DMS53 (cell line): ENCODE results near the gene HJV.
A peak's percentile ranks its signal among the peaks of the same experiment; 100 is the strongest.
"Not testable (repeated sequence)": the region's sequence is repeated elsewhere in the genome, so short reads cannot be mapped to it uniquely, and the experiment has no call there.

ENCODE experiments used
- DNase-seq: peaks from one replicate; lab custom pipeline; 2025; lab: John Stamatoyannopoulos, UW

Gene HJV

GRCh38 chr1:146021622-146022402, at the start of gene HJV:
Gene HJV, minus strand, starts transcription at chr1:146021735. Its CDS starts 1,504 bp downstream, at chr1:146020231.
- DNase-seq, result no peak

GRCh38 chr1:146059148-146059547, 37.6 kb upstream of the HJV start:
- not testable (repeated sequence) for DNase-seq

- DNase-seq, result peak; percentile 97
These were observed 30.5 kb upstream of the HJV start for GRCh38 chr1:146051852-146052676.

GRCh38 chr1:146051452-146051851, 29.9 kb upstream of the HJV start:
- no peak for DNase-seq

- DNase-seq, result not testable (repeated sequence)
These were observed 29.1 kb upstream of the HJV start for GRCh38 chr1:146050652-146050963.

GRCh38 chr1:146049866-146050651, 28.5 kb upstream of the HJV start:
- DNase-seq, result peak; percentile 42

GRCh38 chr1:146049436-146049835, 27.9 kb upstream of the HJV start:
- DNase-seq, result no peak

GRCh38 chr1:146048514-146049115, 27.1 kb upstream of the HJV start:
- DNase-seq, result not testable (repeated sequence)

GRCh38 chr1:146046664-146047063, 25.1 kb upstream of the HJV start:
- no peak for DNase-seq

GRCh38 chr1:146039844-146040194, 18.3 kb upstream of the HJV start:
- peak; percentile 49 for DNase-seq

- peak; percentile 94 for DNase-seq
These were observed 15.6 kb upstream of the HJV start for GRCh38 chr1:146036965-146037646.

- DNase-seq, result peak; percentile 90
These were observed 14.9 kb upstream of the HJV start for GRCh38 chr1:146036241-146036964.

GRCh38 chr1:146035048-146035423, 13.5 kb upstream of the HJV start:
- DNase-seq, result peak; percentile 77

- DNase-seq, result peak; percentile 83
These were observed 11.2 kb upstream of the HJV start for GRCh38 chr1:146032631-146033219.

- DNase-seq, result no peak
These were observed 9.9 kb upstream of the HJV start for GRCh38 chr1:146031476-146031875.

GRCh38 chr1:146029117-146029516, 7.6 kb upstream of the HJV start:
- DNase-seq, result no peak

GRCh38 chr1:146026650-146027049, 5.1 kb upstream of the HJV start:
- not testable (repeated sequence) for DNase-seq

- DNase-seq, result not testable (repeated sequence)
These were observed 4.4 kb upstream of the HJV start for GRCh38 chr1:146025787-146026495.

- no peak for DNase-seq
These were observed 1.0 kb upstream of the HJV start for GRCh38 chr1:146022403-146023127.
